Liver (tissue), 9 donors: ENCODE data around the gene STK39. TPM values are rescaled to one million over a fixed set of nuclear protein-coding genes. Genes with fewer than 3 reads are reported as not detected.

ENCODE experiments used
- DNase-seq: peaks from one replicate; pipeline ENCODE4 v3.0.0-alpha.2; 2017; ENCODE audit warnings: low spot score
- H3K27ac ChIP-seq, 2 donors: one replicate each; pipeline ENCODE4 v1.7.0; 2013; ENCODE audit warnings: inconsistent platforms in 2 of 2, low read length in 2 of 2, control low read depth in 1 of 2, low read depth in 1 of 2, mild to moderate bottlenecking in 1 of 2
- H3K27me3 ChIP-seq, 4 donors: one replicate each; pipeline versions ENCODE4 v1.6.1 to v1.7.0; 2013; ENCODE audit warnings: low read length in 3 of 4, inconsistent platforms in 1 of 4, mild to moderate bottlenecking in 1 of 4, moderate library complexity in 1 of 4; ENCODE audit not compliant: control insufficient read depth in 4 of 4, insufficient read depth in 4 of 4
- H3K36me3 ChIP-seq, 4 donors: one replicate each; pipeline versions ENCODE4 v1.6.1 to v1.7.0; 2013; ENCODE audit warnings: low read length in 3 of 4, mild to moderate bottlenecking in 3 of 4, low read depth in 1 of 4, moderate library complexity in 1 of 4; ENCODE audit not compliant: control insufficient read depth in 4 of 4, insufficient read depth in 3 of 4
- H3K4me1 ChIP-seq, 4 donors: one replicate each; pipeline versions ENCODE4 v1.6.1 to v1.7.0; 2013; ENCODE audit warnings: low read length in 3 of 4, mild to moderate bottlenecking in 3 of 4, moderate library complexity in 1 of 4; ENCODE audit not compliant: control insufficient read depth in 4 of 4, insufficient read depth in 4 of 4
- H3K4me3 ChIP-seq, 3 donors: one replicate each; pipeline versions ENCODE4 v1.6.1 to v1.7.0; 2013; ENCODE audit warnings: low read length in 3 of 3, control low read depth in 1 of 3, low read depth in 1 of 3, mild to moderate bottlenecking in 1 of 3
- H3K9ac ChIP-seq, 2 donors: one replicate each; pipeline ENCODE4 v1.7.0; 2013; ENCODE audit warnings: low read length in 2 of 2, mild to moderate bottlenecking in 2 of 2, moderate library complexity in 2 of 2, control low read depth in 1 of 2, low read depth in 1 of 2
- H3K9me3 ChIP-seq, 4 donors: one replicate each; pipeline versions ENCODE4 v1.6.1 to v1.7.0; 2013; ENCODE audit warnings: low read length in 3 of 4; ENCODE audit not compliant: control insufficient read depth in 4 of 4
- ATF3 ChIP-seq: IDR thresholded peaks from 2 replicates; pipeline ENCODE4 v1.6.1; 2016; ENCODE audit warnings: antibody characterized with exemption
- CTCF ChIP-seq: fragments of 150-350 bp; IDR thresholded peaks from 2 replicates; pipeline ENCODE4 v1.5.1; 2017; ENCODE audit warnings: improper control_type of control experiment, low read depth, low read length; ENCODE audit not compliant: missing input control
- FOXA1 ChIP-seq: IDR thresholded peaks from 2 replicates; pipeline ENCODE4 v1.6.1; 2016; ENCODE audit warnings: antibody characterized with exemption
- FOXA2 ChIP-seq: IDR thresholded peaks from 2 replicates; pipeline ENCODE4 v1.6.1; 2016; ENCODE audit warnings: antibody characterized with exemption
- GABPA ChIP-seq, 2 donors: IDR thresholded peaks in 1 of 2; conservative IDR thresholded peaks in 1 of 2; 2 replicates each; pipeline ENCODE4 v1.6.1; 2016; ENCODE audit warnings: antibody characterized with exemption in 2 of 2, mild to moderate bottlenecking in 1 of 2, moderate library complexity in 1 of 2
- HNF4A ChIP-seq, 2 donors: conservative IDR thresholded peaks; 2 replicates each; pipeline ENCODE4 v1.6.1; 2016; ENCODE audit warnings: antibody characterized with exemption in 2 of 2, mild to moderate bottlenecking in 2 of 2
- HNF4G ChIP-seq: IDR thresholded peaks from 2 replicates; pipeline ENCODE4 v1.6.1; 2016; ENCODE audit warnings: antibody characterized with exemption
- JUND ChIP-seq, 2 donors: IDR thresholded peaks; 2 replicates each; pipeline ENCODE4 v1.6.1; 2016; ENCODE audit warnings: antibody characterized with exemption in 2 of 2
- MAX ChIP-seq: IDR thresholded peaks from 2 replicates; pipeline ENCODE4 v1.6.1; 2016; ENCODE audit warnings: antibody characterized with exemption
- RAD21 ChIP-seq, 2 donors: IDR thresholded peaks; 2 replicates each; pipeline ENCODE4 v1.6.1; 2016; ENCODE audit warnings: antibody characterized with exemption in 2 of 2, mild to moderate bottlenecking in 2 of 2
- REST ChIP-seq: IDR thresholded peaks from 2 replicates; pipeline ENCODE4 v1.6.1; 2016; ENCODE audit warnings: antibody characterized with exemption, mild to moderate bottlenecking
- TAF1 ChIP-seq: conservative IDR thresholded peaks from 2 replicates; pipeline ENCODE4 v1.6.1; 2016; ENCODE audit warnings: antibody characterized with exemption, mild to moderate bottlenecking
- WGBS: extraction: QIAGEN DNeasy Blood & Tissue Kit; methylation state at CpG from one replicate; pipeline ENCODE4 v1.1.7; 2013; 5-methylcytosine and 5-hydroxymethylcytosine counted together
- polyA plus RNA-seq, 2 donors: library from polyadenylated mRNA; stranded (reverse) in 1 of 2; unstranded in 1 of 2; fragments of 200-250 nt in 1 of 2; fragments of >200 nt in 1 of 2; fragmentation: Nextera tagmentation in 1 of 2; extraction: Ambion mirVana in 1 of 2; gene quantifications; one replicate each; pipeline versions ENCODE4 v1.2.1 to v1.2.3, GENCODE V29; 2013 to 2015
- total RNA-seq, 2 donors: library from RNA; depleted of rRNA; stranded (reverse); fragments of >200 nt; gene quantifications; one replicate each; pipeline ENCODE4 v1.2.3, GENCODE V29; 2014
- donor health status: healthy.
- donor health status: healthy.
- donor health status: healthy.
- donor health status: healthy.
- donor health status: healthy.

The STK39 gene
- total and polyA plus RNA-seq, 4 donors: 0.29 to 1.8 (median 0.73) TPM

- H3K4me3 ChIP-seq: no peak overlapping the region
- H3K9ac ChIP-seq: no peak overlapping the region
- H3K4me1 ChIP-seq: no peaks in the 10 kb centered on the region
- no peaks in the 10 kb centered on the region for H3K27me3 ChIP-seq
- WGBS: 81% methylated on average over 1 of the region's 1 CpG
- H3K9me3 ChIP-seq: no peaks in the 10 kb centered on the region
- TF ChIP-seq ATF3: no peak
- no peak for DNase-seq
- no peaks in the 10 kb centered on the region for H3K36me3 ChIP-seq
- H3K27ac ChIP-seq: no peak overlapping the region
Observed at GRCh38 chr2:168237741-168238140, 9.7 kb downstream of the STK39 start.

GRCh38 chr2:168234407-168235085 lies 12.8 kb downstream of the STK39 start:
- no peak for TF ChIP-seq HNF4G
- TF ChIP-seq HNF4A (conservative IDR thresholded peaks at IDR 0.05): no peak
- no peak for TF ChIP-seq ATF3
- no peak for TF ChIP-seq RAD21 (IDR thresholded peaks at IDR 0.05)
- TF ChIP-seq MAX: no peak
- no peak for TF ChIP-seq TAF1
- no peak for TF ChIP-seq GABPA (IDR thresholded peaks at IDR 0.05 in 1 of 2, conservative IDR thresholded peaks at IDR 0.05 in 1 of 2)
- TF ChIP-seq CTCF: no peak
- TF ChIP-seq REST: no peak
- no peak for TF ChIP-seq FOXA1
- TF ChIP-seq FOXA2: no peak
- TF ChIP-seq JUND (IDR thresholded peaks at IDR 0.05): no peak
- H3K9me3 ChIP-seq: peaks cover 0 to 2% (median 0%) of the 10 kb centered on the region in 4 donors
- no peak overlapping the region for H3K27ac ChIP-seq
- no peak overlapping the region for H3K9ac ChIP-seq
- no peak overlapping the region for H3K4me3 ChIP-seq
- no peaks in the 10 kb centered on the region for H3K27me3 ChIP-seq
- peaks cover 0 to 3% (median 0%) of the 10 kb centered on the region in 4 donors for H3K36me3 ChIP-seq
- DNase-seq: no peak
- no peaks in the 10 kb centered on the region for H3K4me1 ChIP-seq
- 82% methylated on average over 2 of the region's 2 CpGs for WGBS
